K562 (cell line): ENCODE data around the gene ZFYVE1.

Experiments used
- CTCF ChIP-seq, 3 experiments: IDR thresholded peaks in 2 of 3; conservative IDR thresholded peaks in 1 of 3; 2 replicates each; pipeline ENCODE4 v1.5.1; 2011 to 2012; ENCODE audit warnings: low read length in 3 of 3, mild to moderate bottlenecking in 3 of 3, control low read depth in 2 of 3, improper control_type of control experiment in 1 of 3, inconsistent platforms in 1 of 3, low read depth in 1 of 3, mixed read lengths in 1 of 3, moderate library complexity in 1 of 3; ENCODE audit not compliant: insufficient read depth in 2 of 3
- NRF1 ChIP-seq, 2 experiments: fragments of 450-650 bp; IDR thresholded peaks in 1 of 2; conservative IDR thresholded peaks in 1 of 2; 2 replicates each; pipeline ENCODE4 v1.6.1; 2014; ENCODE audit warnings: mild to moderate bottlenecking in 2 of 2

GRCh38 chr14:73007835-73008234 is 19.1 kb downstream of the ZFYVE1 start:
- no peak for TF ChIP-seq NRF1 (conservative IDR thresholded peaks at IDR 0.05 in 1 of 2, IDR thresholded peaks at IDR 0.05 in 1 of 2)
- TF ChIP-seq CTCF (IDR thresholded peaks at IDR 0.05 in 2 of 3, conservative IDR thresholded peaks at IDR 0.05 in 1 of 3; ENCODE audit: insufficient read depth in 2 of 3, low read depth in 1 of 3, low read length in 3 of 3): no peak
